DOHH2 (cell line): ENCODE measurements around the gene FAM98C.

Experiments used
- CTCF ChIP-seq: fragments of 200-600 bp; sonication (generic); IDR thresholded peaks from one replicate; pipeline ENCODE4 v1.5.1; 2014; ENCODE audit warnings: antibody characterized with exemption, mild to moderate bottlenecking, low read depth, low read length; ENCODE audit not compliant: poor library complexity, severe bottlenecking
- EZH2phosphoT487 ChIP-seq: fragments of 200-600 bp; sonication (generic); IDR thresholded peaks from 2 replicates; pipeline ENCODE4 v1.6.1; 2017; ENCODE audit warnings: borderline replicate concordance, mild to moderate bottlenecking, antibody characterized with exemption, low read length, moderate library complexity, mixed read lengths

- TF ChIP-seq CTCF, result no peak
- TF ChIP-seq EZH2phosphoT487, result no peak
Observed at GRCh38 chr19:38429811-38430156, 26.9 kb downstream of the FAM98C start.
